SK-N-SH treated with all-trans-retinoic acid at 6 μM for 48 hours (cell line): Measurements from ENCODE around the gene ASB11.

Source experiments
- ATAC-seq: fragments of 200-7000 bp; cut with Tn5 transposase; 3 replicates; pipeline ENCODE4 v1.9.1; 2020; ENCODE audit warnings: mild to moderate bottlenecking, moderate library complexity
- ARNTL ChIP-seq: fragments of 450-650 bp; formaldehyde crosslinking; IDR thresholded peaks from 2 replicates; pipeline ENCODE4 v1.5.0; 2020; ENCODE audit warnings: low read depth, mild to moderate bottlenecking, moderate library complexity, borderline replicate concordance
- CREB5 ChIP-seq: fragments of 250-450 bp; sonication (Bioruptor Pico); IDR thresholded peaks from 2 replicates; pipeline ENCODE4 v1.5.1; 2020; ENCODE audit warnings: low read depth, mild to moderate bottlenecking, moderate library complexity
- CSDC2 ChIP-seq: fragments of 250-450 bp; sonication (Bioruptor Pico); IDR thresholded peaks from 2 replicates; pipeline ENCODE4 v1.5.0; 2020; ENCODE audit warnings: mild to moderate bottlenecking, moderate library complexity
- CSRNP3 ChIP-seq: fragments of 250-450 bp; sonication (Bioruptor Pico); IDR thresholded peaks from 2 replicates; pipeline ENCODE4 v1.5.1; 2021; ENCODE audit warnings: mild to moderate bottlenecking, moderate library complexity
- ESRRG ChIP-seq: fragments of 250-450 bp; sonication (Bioruptor Pico); IDR thresholded peaks from 2 replicates; pipeline ENCODE4 v1.6.1; 2021; ENCODE audit warnings: mild to moderate bottlenecking
- GLIS3 ChIP-seq: fragments of 250-450 bp; sonication (Bioruptor Pico); IDR thresholded peaks from 2 replicates; pipeline ENCODE4 v1.5.0; 2020; ENCODE audit warnings: mild to moderate bottlenecking, moderate library complexity
- ISL1 ChIP-seq: fragments of 250-450 bp; sonication (Bioruptor Pico); IDR thresholded peaks from 2 replicates; pipeline ENCODE4 v2.1.2; 2022; ENCODE audit warnings: mild to moderate bottlenecking, moderate library complexity
- OSR1 ChIP-seq: fragments of 250-450 bp; sonication (Bioruptor Pico); IDR thresholded peaks from 2 replicates; pipeline ENCODE4 v1.8.0; 2022; ENCODE audit warnings: moderate library complexity, mild to moderate bottlenecking, inconsistent platforms
- POU6F1 ChIP-seq: fragments of 250-450 bp; sonication (Bioruptor Pico); IDR thresholded peaks from 2 replicates; pipeline ENCODE4 v1.8.0; 2021; ENCODE audit warnings: low read depth, mild to moderate bottlenecking, moderate library complexity, borderline replicate concordance
- PPARA ChIP-seq: fragments of 250-450 bp; sonication (Bioruptor Pico); IDR thresholded peaks from 2 replicates; pipeline ENCODE4 v1.5.0; 2020; ENCODE audit warnings: mild to moderate bottlenecking, borderline replicate concordance
- SNAI2 ChIP-seq: fragments of 250-450 bp; sonication (Bioruptor Pico); IDR thresholded peaks from 2 replicates; pipeline ENCODE4 v1.5.0; 2020; ENCODE audit warnings: mild to moderate bottlenecking, moderate library complexity
- TCF4 ChIP-seq: fragments of 250-450 bp; sonication (Bioruptor Pico); IDR thresholded peaks from 2 replicates; pipeline ENCODE4 v1.8.0; 2021; ENCODE audit warnings: mild to moderate bottlenecking, moderate library complexity, borderline replicate concordance
- TOX ChIP-seq: fragments of 250-450 bp; sonication (Bioruptor Pico); IDR thresholded peaks from 2 replicates; pipeline ENCODE4 v1.8.0; 2021; ENCODE audit warnings: mild to moderate bottlenecking, moderate library complexity, borderline replicate concordance
- TSHZ2 ChIP-seq: fragments of 250-450 bp; sonication (Bioruptor Pico); IDR thresholded peaks from 2 replicates; pipeline ENCODE4 v1.5.0; 2020; ENCODE audit warnings: mild to moderate bottlenecking, moderate library complexity
- ZC3H10 ChIP-seq: fragments of 250-450 bp; sonication (Bioruptor Pico); IDR thresholded peaks from 2 replicates; pipeline ENCODE4 v1.5.1; 2021; ENCODE audit warnings: mild to moderate bottlenecking, moderate library complexity
- ZFP3 ChIP-seq: fragments of 250-450 bp; sonication (Bioruptor Pico); IDR thresholded peaks from 2 replicates; pipeline ENCODE4 v1.5.0; 2020; ENCODE audit warnings: mild to moderate bottlenecking, moderate library complexity
- ZFP30 ChIP-seq: fragments of 450-650 bp; formaldehyde crosslinking; IDR thresholded peaks from 2 replicates; pipeline ENCODE4 v1.5.0; 2022; ENCODE audit warnings: mild to moderate bottlenecking, moderate library complexity
- ZNF565 ChIP-seq: fragments of 450-650 bp; formaldehyde crosslinking; conservative IDR thresholded peaks from 2 replicates; pipeline ENCODE4 v1.5.0; 2020; ENCODE audit warnings: low read depth, mild to moderate bottlenecking, moderate library complexity
- ZNF70 ChIP-seq: fragments of 450-650 bp; formaldehyde crosslinking; IDR thresholded peaks from 2 replicates; pipeline ENCODE4 v1.5.0; 2020; ENCODE audit warnings: mild to moderate bottlenecking, moderate library complexity
- ZNF8 ChIP-seq: fragments of 450-650 bp; formaldehyde crosslinking; IDR thresholded peaks from 2 replicates; pipeline ENCODE4 v1.5.0; 2020; ENCODE audit warnings: mild to moderate bottlenecking, moderate library complexity
- TF ChIP-seq, protein P1 (sequence below): fragments of 250-450 bp; sonication (Bioruptor Pico); IDR thresholded peaks from 2 replicates; pipeline ENCODE4 v1.8.0; 2020; ENCODE audit warnings: mild to moderate bottlenecking, moderate library complexity, borderline replicate concordance

ASB11 gene

DNA sequence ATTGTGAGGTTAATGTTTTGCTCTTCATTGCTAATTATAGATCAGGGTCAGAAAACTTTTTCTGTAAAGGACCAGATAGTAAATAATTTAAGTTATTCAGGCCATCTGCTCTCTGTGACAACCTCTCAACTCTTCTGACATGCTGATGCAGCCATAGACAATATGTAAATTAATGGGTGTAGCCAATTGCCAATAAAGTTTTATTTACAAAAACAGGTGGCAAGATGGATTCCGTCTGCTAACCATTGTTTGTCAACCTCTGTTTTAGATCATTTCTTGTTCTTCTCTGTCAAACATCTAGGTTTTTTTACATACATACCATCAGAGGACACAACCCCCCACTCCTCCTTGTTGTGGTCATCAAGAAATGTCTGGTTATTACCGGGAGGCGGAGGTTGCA is 79.3 kb downstream of the ASB11 start:
- no peak for TF ChIP-seq CREB5
- no peak for TF ChIP-seq OSR1 (CRISPR knock-in tag)
- TF ChIP-seq, protein P1, sequence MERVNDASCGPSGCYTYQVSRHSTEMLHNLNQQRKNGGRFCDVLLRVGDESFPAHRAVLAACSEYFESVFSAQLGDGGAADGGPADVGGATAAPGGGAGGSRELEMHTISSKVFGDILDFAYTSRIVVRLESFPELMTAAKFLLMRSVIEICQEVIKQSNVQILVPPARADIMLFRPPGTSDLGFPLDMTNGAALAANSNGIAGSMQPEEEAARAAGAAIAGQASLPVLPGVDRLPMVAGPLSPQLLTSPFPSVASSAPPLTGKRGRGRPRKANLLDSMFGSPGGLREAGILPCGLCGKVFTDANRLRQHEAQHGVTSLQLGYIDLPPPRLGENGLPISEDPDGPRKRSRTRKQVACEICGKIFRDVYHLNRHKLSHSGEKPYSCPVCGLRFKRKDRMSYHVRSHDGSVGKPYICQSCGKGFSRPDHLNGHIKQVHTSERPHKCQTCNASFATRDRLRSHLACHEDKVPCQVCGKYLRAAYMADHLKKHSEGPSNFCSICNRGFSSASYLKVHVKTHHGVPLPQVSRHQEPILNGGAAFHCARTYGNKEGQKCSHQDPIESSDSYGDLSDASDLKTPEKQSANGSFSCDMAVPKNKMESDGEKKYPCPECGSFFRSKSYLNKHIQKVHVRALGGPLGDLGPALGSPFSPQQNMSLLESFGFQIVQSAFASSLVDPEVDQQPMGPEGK, result no peak
- no peak for TF ChIP-seq ZFP3
- TF ChIP-seq ZC3H10 (CRISPR knock-in tag), result no peak
- no peak for TF ChIP-seq ZNF70 (CRISPR knock-in tag)
- TF ChIP-seq PPARA (CRISPR knock-in tag), result no peak
- no peak for TF ChIP-seq POU6F1
- TF ChIP-seq ZNF565 (CRISPR knock-in tag), result no peak
- ATAC-seq, result no peak

DNA sequence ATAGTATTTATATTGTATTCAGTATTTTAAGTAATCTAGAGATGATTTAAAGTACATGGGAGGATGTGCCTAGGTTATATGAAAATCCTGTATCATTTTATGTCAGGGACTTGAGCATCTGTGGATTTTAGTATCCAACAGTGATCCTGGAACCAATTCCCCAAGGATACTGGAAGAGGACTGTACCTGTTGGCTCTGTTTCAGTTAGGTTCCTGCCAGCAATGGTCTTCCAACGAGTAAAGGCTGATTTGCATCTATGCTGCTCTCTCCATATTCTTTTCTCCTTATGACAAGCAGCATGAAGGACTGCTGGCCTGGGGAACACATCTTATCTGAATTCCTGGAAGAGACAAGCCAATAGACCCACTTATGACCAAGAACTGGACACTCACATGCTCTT is 80.4 kb downstream of the ASB11 start:
- TF ChIP-seq ESRRG (CRISPR knock-in tag) (no peak), TOX (CRISPR knock-in tag) (no peak), ZNF70 (CRISPR knock-in tag) (no peak), ZFP30 (no peak), TSHZ2 (CRISPR knock-in tag) (no peak), SNAI2 (CRISPR knock-in tag) (no peak), GLIS3 (CRISPR knock-in tag) (no peak), ARNTL (CRISPR knock-in tag) (no peak), CSDC2 (CRISPR knock-in tag) (no peak), ISL1 (CRISPR knock-in tag) (no peak), CSRNP3 (CRISPR knock-in tag) (no peak), TCF4 (CRISPR knock-in tag) (no peak), ZNF8 (CRISPR knock-in tag) (no peak), ZNF565 (CRISPR knock-in tag) (no peak), CREB5 (no peak), POU6F1 (no peak), OSR1 (CRISPR knock-in tag) (no peak), ZC3H10 (CRISPR knock-in tag) (no peak), PPARA (CRISPR knock-in tag) (no peak)
- TF ChIP-seq, all 23 proteins: peak for 0
- no peak for ATAC-seq
